H7 (cell line): ENCODE results near the gene KCNQ1. TPM values are rescaled to one million over a fixed set of nuclear protein-coding genes. Genes with fewer than 3 reads are reported as not detected.

Experiments
- DNase-seq: peaks from one replicate; pipeline ENCODE4 v3.0.0; 2012
- H3K27me3 ChIP-seq: 2 replicates; pipeline ENCODE4 v1.6.0; 2011; ENCODE audit warnings: mild to moderate bottlenecking, low read length; ENCODE audit not compliant: control insufficient read depth, insufficient read depth
- H3K36me3 ChIP-seq: replicated peaks from 2 replicates; pipeline ENCODE4 v1.5.1; 2011; ENCODE audit warnings: low read length; ENCODE audit not compliant: control insufficient read depth, insufficient read depth
- H3K4me3 ChIP-seq: 2 replicates; pipeline ENCODE4 v1.5.1; 2011; ENCODE audit warnings: low read depth, mild to moderate bottlenecking, control low read depth, low read length, moderate library complexity; ENCODE audit not compliant: insufficient read depth
- total RNA-seq: library from RNA; depleted of rRNA; stranded (reverse); fragments of >200 nt; shearing (Covaris generic); gene quantifications from 2 replicates; pipeline ENCODE4 v1.2.3, GENCODE V29; 2014

The KCNQ1 gene
- total RNA-seq, 1 experiment from 2014 or later, result 0.48 TPM

DNA sequence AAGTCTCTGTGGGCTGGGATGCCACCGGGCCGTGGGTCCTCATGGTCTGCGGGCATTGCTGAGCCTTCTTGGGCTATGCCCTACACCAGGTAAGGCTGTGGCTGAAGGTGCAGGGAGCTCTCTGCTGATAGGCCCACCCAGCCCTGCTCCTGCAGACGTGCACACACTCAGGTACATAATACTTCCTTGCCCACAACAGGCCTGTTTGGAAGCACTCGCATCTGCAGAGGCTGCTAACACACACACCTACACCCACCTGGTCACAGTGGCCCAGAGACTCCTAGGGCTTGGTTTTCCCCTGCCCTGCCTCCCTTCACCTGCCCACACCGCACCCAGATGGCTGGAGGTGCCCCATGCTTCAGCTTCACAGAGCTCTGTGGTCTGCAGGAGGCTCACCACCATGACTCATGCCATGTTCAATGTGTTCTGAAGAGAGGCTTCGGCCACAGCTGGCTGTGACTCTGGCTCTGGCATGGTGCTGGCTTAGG lies 327.8 kb downstream of the KCNQ1 start:
- no peak for DNase-seq
- peaks cover 19% of the 10 kb centered on the region for H3K27me3 ChIP-seq
- H3K36me3 ChIP-seq, result no peaks in the 10 kb centered on the region
- H3K4me3 ChIP-seq, result no peak overlapping the region

DNA sequence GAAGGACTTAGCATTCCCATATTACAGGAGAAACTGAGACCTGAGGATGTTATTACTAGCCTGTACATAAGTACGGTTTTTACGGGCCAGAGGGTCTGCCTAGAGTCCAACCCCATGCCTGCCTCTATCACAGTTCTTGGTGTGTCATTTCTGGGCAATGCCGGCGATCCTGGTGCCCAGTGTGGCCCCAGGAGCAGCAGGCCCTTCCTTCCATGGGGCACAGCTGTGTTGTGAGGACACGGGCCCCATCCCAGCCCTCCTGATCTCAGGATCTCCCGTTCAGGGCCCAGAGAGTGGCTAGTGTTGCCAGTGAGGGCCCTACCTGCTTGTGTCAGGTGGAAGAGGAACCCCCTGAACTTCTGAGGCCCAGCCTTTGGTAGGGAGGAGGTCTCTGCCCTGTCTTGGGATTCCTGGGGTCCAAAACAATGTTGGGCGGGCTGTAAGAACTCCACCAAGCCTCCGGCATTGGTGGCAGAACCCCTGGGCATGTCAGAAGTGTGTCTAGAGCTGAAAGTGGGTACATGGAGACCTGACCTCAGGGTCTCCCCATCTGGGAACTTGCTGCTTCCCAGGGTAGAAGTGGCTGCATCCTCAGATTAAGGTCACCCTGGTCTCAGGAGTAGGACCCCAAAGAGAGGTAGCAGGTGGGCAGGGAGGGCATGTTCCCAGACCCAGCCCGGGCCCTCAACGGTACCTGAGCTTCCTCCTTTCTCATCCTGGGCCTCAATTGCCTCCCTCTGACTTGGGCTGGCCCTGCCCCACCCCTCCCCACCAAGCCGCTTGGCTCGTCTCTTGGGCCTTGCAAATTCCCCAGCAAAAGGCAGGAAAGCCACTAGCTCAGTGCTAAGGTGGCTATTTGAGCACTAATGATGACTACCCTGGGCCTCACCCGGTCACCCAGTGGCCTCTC lies 329.6 kb downstream of the KCNQ1 start:
- no peak overlapping the region for H3K4me3 ChIP-seq
- H3K36me3 ChIP-seq, result no peaks in the 10 kb centered on the region
- peaks cover 18% of the 10 kb centered on the region for H3K27me3 ChIP-seq
- DNase-seq, result no peak

DNA sequence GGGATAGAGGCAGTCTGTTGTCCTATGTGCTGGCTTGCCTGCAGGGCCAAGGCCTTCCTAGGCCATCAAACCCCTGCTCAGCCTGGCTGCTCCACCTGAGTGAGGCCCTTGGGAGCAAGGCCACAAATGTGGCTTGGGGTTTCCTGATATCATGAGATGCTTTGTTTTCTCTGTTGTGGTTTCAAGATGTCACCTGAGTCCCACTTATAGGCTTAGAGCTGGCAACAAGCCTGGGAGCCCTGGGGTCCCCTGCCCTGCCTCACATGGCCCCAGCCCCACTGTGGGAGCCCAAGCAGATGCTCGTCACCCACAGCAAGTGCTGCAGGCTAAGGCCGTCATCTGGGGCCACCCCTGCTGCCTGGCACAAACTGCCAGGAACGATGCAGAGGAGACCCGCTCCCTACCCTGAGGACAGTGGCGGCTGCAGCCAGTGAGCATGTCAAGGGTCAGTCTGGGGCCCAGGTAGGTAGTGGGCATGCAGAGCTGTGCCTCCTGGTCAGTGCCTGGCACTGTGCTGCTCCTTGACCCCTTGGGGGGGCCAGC lies 330.3 kb downstream of the KCNQ1 start:
- H3K36me3 ChIP-seq, result no peaks in the 10 kb centered on the region
- no peak for DNase-seq
- no peak overlapping the region for H3K4me3 ChIP-seq
- H3K27me3 ChIP-seq, result peaks cover 18% of the 10 kb centered on the region

DNA sequence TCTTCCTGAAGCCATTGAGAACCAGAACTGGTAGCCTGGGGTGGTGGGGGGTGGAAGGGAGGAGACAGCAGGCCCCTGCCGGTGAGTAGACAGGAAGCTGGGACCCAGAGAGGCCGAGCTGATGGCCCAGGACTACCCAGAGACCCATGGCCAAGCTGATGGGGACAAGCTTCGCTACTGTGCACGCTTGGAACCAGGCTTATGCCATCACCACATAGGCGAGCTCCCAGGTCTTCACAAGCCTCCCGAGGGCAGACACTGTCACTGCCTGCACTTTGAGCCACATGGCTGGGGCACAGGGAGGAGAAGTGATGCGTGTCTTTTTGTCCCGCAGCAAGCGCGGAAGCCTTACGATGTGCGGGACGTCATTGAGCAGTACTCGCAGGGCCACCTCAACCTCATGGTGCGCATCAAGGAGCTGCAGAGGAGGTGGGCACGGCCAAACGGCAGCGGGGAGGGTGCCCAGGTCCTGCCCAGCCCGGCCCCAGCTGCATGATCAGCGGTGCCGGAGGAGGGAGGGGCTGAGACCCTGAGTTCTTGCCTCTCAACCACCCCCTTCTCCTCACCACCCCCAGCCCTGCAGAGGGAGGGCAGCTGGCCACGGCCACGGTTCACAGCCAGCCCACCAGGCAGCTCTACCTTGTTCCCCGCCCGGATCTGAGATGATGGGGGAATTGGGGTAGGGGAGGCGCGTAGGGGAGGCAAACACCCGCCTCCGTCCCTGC lies 331.0 kb downstream of the KCNQ1 start:
- no peaks in the 10 kb centered on the region for H3K36me3 ChIP-seq

GRCh38 chr11:2776351-2777061 lies 331.7 kb downstream of the KCNQ1 start:
- no peaks in the 10 kb centered on the region for H3K36me3 ChIP-seq
- peaks cover 15% of the 10 kb centered on the region for H3K27me3 ChIP-seq
- H3K4me3 ChIP-seq, result no peak overlapping the region
- peak; percentile 56 for DNase-seq

More for the DNA sequence above, 331.0 kb downstream of the KCNQ1 start:
- peaks cover 17% of the 10 kb centered on the region for H3K27me3 ChIP-seq
- no peak overlapping the region for H3K4me3 ChIP-seq
- DNase-seq, result peak; percentile 56

GRCh38 chr11:2777386-2777785 lies 332.6 kb downstream of the KCNQ1 start:
- DNase-seq, result peak; percentile 52

DNA sequence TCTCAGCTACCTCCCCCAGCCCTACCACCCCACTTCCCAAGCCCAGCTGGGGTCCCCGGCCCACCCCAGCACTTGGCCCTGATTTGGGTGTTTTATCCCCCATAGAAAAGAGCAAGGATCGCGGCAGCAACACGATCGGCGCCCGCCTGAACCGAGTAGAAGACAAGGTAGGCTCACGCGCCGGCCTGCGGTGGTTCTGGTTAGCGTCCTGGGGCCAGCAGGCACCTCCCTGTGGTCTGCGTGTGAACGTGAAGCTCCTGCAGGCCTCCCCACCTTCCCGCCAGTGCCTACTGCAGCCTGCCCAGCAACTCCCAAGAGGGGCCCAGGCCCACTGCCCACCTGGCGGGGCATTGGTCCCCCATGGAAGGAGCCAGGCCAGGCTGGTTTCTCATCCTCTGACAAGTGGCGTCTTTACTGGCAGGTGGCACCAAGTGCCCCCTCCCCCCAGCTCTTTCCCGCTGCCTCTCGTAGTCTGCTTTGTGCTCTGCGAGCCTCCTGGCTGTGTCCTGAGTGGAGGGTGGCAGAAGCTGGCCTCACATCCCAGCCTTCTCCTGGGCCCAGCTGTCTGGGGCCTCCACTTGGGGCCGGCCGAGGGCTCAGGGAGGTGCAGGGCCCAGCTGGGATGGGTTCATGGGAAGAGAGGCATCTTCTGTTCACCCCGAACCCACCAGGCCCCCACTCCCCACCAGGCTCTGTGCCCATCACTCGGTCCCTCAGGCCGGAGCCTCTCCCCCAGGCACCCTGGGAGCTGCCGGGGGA lies 333.2 kb downstream of the KCNQ1 start:
- Histone ChIP-seq H3K36me3 (no peaks in the 10 kb centered on the region), H3K27me3 (peaks cover 5% of the 10 kb centered on the region), H3K4me3 (no peak overlapping the region)
- DNase-seq, result peak; percentile 70

More at GRCh38 chr11:2777386-2777785, 332.6 kb downstream of the KCNQ1 start:
- no peak overlapping the region for H3K4me3 ChIP-seq
- no peaks in the 10 kb centered on the region for H3K36me3 ChIP-seq
- peaks cover 11% of the 10 kb centered on the region for H3K27me3 ChIP-seq

DNA sequence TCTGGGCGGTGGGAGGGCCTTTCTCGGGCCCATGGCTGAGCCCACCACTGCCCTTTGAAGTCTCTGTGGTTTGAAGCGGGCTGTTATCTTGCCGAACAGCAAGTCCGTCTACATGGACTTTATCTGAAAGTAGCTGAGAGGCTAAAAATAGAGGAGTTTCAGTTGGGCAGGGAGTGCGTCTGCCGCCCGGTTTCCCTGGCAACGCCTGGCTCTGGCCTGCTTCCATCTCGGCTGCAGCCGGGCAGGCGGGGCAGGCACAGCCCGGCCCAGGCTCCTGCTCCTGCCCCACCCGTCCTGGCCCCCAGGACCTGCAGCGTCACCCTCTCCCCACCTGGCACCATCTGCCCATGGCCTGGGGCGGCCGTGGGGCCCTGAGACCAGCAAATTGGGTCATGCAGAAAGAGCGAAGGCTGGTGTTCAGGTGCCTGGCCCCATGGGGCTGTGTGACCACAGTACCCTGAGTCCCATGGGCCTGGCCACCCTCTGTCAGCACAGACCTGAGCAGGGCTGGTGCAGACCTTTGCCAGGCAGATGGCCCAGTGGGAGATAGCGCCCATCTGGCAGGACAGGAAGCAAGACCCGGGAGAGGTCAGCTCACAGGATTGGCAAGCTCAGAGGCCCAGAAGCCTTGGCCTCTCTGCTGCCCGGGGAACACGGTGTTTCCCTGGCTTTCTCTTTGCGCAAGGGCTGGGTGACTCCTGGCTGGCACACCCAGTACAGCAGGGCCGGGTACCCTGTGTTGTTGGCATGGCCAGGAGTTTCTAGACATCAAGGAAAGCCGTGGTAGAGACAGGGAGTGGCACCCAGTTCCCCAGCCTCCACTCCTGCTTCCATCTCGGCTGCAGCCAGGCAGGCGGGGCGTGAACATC lies 334.1 kb downstream of the KCNQ1 start:
- H3K27me3 ChIP-seq, result peaks cover 3% of the 10 kb centered on the region
- DNase-seq, result peak; percentile 65
- no peak overlapping the region for H3K4me3 ChIP-seq
- H3K36me3 ChIP-seq, result no peaks in the 10 kb centered on the region

- H3K4me3 ChIP-seq, result no peak overlapping the region
- no peaks in the 10 kb centered on the region for H3K36me3 ChIP-seq
- peak; percentile 53 for DNase-seq
- peaks cover 2% of the 10 kb centered on the region for H3K27me3 ChIP-seq
Measured at GRCh38 chr11:2779499-2779980, 334.7 kb downstream of the KCNQ1 start.

- Histone ChIP-seq H3K27me3 (no peaks in the 10 kb centered on the region; the same call in 1 of the 2 replicates), H3K4me3 (no peak overlapping the region), H3K36me3 (no peaks in the 10 kb centered on the region)
- DNase-seq, result peak; percentile 60
Measured at GRCh38 chr11:2779981-2780849, 335.4 kb downstream of the KCNQ1 start.

DNA sequence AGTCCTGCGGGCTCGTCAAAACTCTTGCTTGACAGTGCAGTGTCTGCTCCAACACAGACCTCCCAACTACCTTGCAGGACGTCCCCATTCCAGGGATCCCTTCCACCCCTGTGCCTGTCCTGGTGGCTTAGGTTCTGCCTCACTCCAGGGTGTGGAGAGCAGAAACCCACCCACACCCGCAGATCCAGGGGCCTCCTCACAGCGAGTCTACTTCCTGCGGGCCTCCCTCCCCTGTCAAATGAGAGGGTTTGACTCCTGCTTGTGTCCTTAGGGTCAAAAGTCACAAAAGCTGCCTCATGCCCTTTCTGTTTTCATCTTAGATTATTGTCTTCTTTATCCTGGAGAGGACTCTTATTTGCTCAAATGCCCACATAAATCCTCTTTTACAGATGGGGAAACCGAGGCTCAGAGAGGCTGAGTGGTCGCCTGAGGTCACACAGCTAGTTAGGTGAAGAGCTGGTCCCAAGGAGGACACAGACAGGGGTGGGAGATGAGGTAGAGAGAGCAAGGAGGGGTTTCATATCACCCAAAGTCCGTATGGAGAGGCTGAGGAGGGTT lies 336.1 kb downstream of the KCNQ1 start:
- no peaks in the 10 kb centered on the region; the same call in 1 of the 2 replicates for H3K27me3 ChIP-seq
- no peak for DNase-seq

More for the DNA sequence above, 336.1 kb downstream of the KCNQ1 start:
- H3K4me3 ChIP-seq, result no peak overlapping the region
- no peaks in the 10 kb centered on the region for H3K36me3 ChIP-seq
